ENCODE data around the gene DIP2C. TPM values are rescaled to one million over a fixed set of nuclear protein-coding genes. Genes with fewer than 3 reads are reported as not detected.

DIP2C gene
- total RNA-seq, 1 experiment from 2014 or later = 11.4 TPM

DNA sequence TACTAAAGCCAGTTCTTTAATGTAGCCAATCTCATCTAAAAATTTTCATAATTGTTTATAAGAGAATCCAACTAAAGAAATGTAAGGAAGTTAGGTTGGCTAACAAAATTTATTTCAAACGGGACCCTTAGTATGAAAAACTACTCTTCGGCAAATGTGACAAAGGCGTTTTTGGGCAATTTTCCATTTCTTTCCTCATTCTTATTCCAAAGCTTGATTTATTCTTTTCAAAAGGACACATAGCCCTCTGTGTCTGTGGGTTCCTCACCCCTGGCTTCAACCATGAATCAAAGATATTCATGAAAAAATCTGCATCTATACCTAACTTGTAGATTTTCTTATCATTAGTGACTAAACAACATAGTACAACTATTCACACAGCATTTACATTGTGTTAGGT, 358.3 kb downstream of the DIP2C start:
- CTCF ChIA-PET = no interaction called here
- TF ChIP-seq, protein P1, sequence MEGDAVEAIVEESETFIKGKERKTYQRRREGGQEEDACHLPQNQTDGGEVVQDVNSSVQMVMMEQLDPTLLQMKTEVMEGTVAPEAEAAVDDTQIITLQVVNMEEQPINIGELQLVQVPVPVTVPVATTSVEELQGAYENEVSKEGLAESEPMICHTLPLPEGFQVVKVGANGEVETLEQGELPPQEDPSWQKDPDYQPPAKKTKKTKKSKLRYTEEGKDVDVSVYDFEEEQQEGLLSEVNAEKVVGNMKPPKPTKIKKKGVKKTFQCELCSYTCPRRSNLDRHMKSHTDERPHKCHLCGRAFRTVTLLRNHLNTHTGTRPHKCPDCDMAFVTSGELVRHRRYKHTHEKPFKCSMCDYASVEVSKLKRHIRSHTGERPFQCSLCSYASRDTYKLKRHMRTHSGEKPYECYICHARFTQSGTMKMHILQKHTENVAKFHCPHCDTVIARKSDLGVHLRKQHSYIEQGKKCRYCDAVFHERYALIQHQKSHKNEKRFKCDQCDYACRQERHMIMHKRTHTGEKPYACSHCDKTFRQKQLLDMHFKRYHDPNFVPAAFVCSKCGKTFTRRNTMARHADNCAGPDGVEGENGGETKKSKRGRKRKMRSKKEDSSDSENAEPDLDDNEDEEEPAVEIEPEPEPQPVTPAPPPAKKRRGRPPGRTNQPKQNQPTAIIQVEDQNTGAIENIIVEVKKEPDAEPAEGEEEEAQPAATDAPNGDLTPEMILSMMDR (IDR thresholded peaks at IDR 0.05; ENCODE audit: insufficient read depth in 1 of 2, low read depth in 1 of 2, low read length in 1 of 2, severe bottlenecking in 1 of 2, unreplicated experiment in 1 of 2) = no peak
- Mint-ChIP-seq H3K27ac (ENCODE audit: unreplicated experiment) (no peak overlapping the region), H3K36me3 (ENCODE audit: insufficient read depth, unreplicated experiment) (no peaks in the 10 kb centered on the region), H3K4me3 (ENCODE audit: unreplicated experiment) (no peak overlapping the region), H3K9me3 (ENCODE audit: unreplicated experiment) (no peaks in the 10 kb centered on the region), H3K4me1 (ENCODE audit: low read depth, unreplicated experiment) (peaks cover 7% of the 10 kb centered on the region), H3K27me3 (ENCODE audit: insufficient read depth, unreplicated experiment) (no peaks in the 10 kb centered on the region)
- POLR2A ChIA-PET = no interaction called here
- Histone ChIP-seq H3K4me1 (peaks cover 8% of the 10 kb centered on the region), H3K36me3 (ENCODE audit: control insufficient read depth, insufficient read depth, low read length) (no peaks in the 10 kb centered on the region), H3K9me3 (no peaks in the 10 kb centered on the region), H3K27me3 (replicated peaks; ENCODE audit: control insufficient read depth, insufficient read depth, low read length) (no peaks in the 10 kb centered on the region), H3K4me3 (ENCODE audit: low read depth, low read length) (no peak overlapping the region)
- intact Hi-C loops (cut with micrococcal nuclease; ENCODE audit: unreplicated experiment) = no loop called here
- no peak for DNase-seq
- BruUV-seq (replicated peaks) = no TSS peak

DNA sequence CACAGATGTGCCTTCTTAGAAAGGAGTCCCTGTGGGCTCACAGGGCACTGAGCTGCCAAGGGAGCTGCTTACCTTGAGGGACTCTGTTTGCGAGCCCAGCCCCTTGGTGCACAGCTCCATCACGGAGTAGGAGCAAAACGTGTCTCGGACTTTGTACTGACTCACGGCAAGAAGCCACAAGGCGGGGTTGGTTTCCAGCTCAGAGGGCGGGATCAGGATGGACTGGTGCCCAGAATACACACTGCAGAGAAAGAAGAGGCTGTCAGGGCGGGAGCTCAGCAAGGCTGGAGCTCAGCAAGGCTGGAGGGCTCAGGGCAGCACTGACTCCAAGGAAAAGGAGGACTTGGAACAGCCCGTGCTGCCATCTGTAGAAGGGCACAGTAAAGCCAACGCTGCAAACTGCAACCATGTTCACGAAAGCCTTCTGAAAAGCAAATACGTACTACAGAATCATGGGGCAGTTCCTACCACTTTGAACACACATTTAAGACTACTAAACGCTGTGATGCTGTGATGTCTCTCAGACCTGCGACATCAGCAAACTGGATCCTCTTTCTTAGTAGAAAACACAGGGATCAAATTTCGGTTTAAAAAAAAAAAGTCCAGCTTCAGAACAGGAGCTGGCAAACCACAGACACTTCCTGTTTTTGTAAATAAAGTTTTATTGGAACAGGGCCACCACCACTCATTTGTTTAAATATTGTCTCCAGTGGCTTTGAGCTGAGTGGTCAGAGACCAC, 359.9 kb downstream of the DIP2C start:
- CTCF ChIA-PET = interaction anchor here (0.6 to 2.1 kb wide), 8 partner anchors 31 to 459 kb away, joined by 3 to 10 read pairs (median 4); no protein-coding TSS in a partner anchor
- Mint-ChIP-seq H3K27me3 (ENCODE audit: insufficient read depth, unreplicated experiment) (no peaks in the 10 kb centered on the region), H3K9me3 (ENCODE audit: unreplicated experiment) (no peaks in the 10 kb centered on the region), H3K27ac (ENCODE audit: unreplicated experiment) (peak overlapping the region; percentile 84), H3K4me3 (ENCODE audit: unreplicated experiment) (peak overlapping the region; percentile 72), H3K36me3 (ENCODE audit: insufficient read depth, unreplicated experiment) (no peaks in the 10 kb centered on the region), H3K4me1 (ENCODE audit: low read depth, unreplicated experiment) (peaks cover 7% of the 10 kb centered on the region)
- H3K4me3 ChIP-seq (ENCODE audit: low read depth, low read length) = peak overlapping the region; percentile 33
- H3K9me3 ChIP-seq = no peaks in the 10 kb centered on the region
- POLR2A ChIA-PET = interaction anchor here (0.6 to 0.9 kb wide), 5 partner anchors 15 to 182 kb away, joined by 3 to 5 read pairs (median 3); no protein-coding TSS in a partner anchor
- peak; percentile 88 to 91 for DNase-seq
- TF ChIP-seq, protein P1 (IDR thresholded peaks at IDR 0.05; ENCODE audit: insufficient read depth in 1 of 2, low read depth in 1 of 2, low read length in 1 of 2, severe bottlenecking in 1 of 2, unreplicated experiment in 1 of 2) = peak in 1 of 2 experiments; percentile 51
- H3K36me3 ChIP-seq (ENCODE audit: control insufficient read depth, insufficient read depth, low read length) = no peaks in the 10 kb centered on the region
- H3K27me3 ChIP-seq (replicated peaks; ENCODE audit: control insufficient read depth, insufficient read depth, low read length) = no peaks in the 10 kb centered on the region
- intact Hi-C loops (cut with micrococcal nuclease; ENCODE audit: unreplicated experiment) = loop anchor here (5.0 kb wide), 1 partner anchor 58 kb away; no protein-coding TSS in a partner anchor
- H3K4me1 ChIP-seq = peaks cover 8% of the 10 kb centered on the region
- no TSS peak for BruUV-seq (replicated peaks)

GRCh38 chr10:327889-328852, 361.3 kb downstream of the DIP2C start:
- Mint-ChIP-seq H3K27me3 (ENCODE audit: insufficient read depth, unreplicated experiment) (no peaks in the 10 kb centered on the region), H3K27ac (ENCODE audit: unreplicated experiment) (no peak overlapping the region), H3K4me3 (ENCODE audit: unreplicated experiment) (no peak overlapping the region), H3K36me3 (ENCODE audit: insufficient read depth, unreplicated experiment) (peaks cover 5% of the 10 kb centered on the region), H3K9me3 (ENCODE audit: unreplicated experiment) (no peaks in the 10 kb centered on the region), H3K4me1 (ENCODE audit: low read depth, unreplicated experiment) (peaks cover 13% of the 10 kb centered on the region)
- Histone ChIP-seq H3K4me3 (ENCODE audit: low read depth, low read length) (no peak overlapping the region), H3K9me3 (no peaks in the 10 kb centered on the region), H3K36me3 (ENCODE audit: control insufficient read depth, insufficient read depth, low read length) (no peaks in the 10 kb centered on the region), H3K27me3 (replicated peaks; ENCODE audit: control insufficient read depth, insufficient read depth, low read length) (no peaks in the 10 kb centered on the region), H3K4me1 (peaks cover 8% of the 10 kb centered on the region)
- ChIA-PET CTCF (interaction anchor here (0.9 to 2.1 kb wide), 4 partner anchors 33 to 460 kb away, joined by 3 to 10 read pairs (median 5); no protein-coding TSS in a partner anchor), POLR2A (interaction anchor here (0.9 kb wide), 1 partner anchor 14 kb away, joined by 3 read pairs; no protein-coding TSS in a partner anchor)
- TF ChIP-seq, protein P1 (IDR thresholded peaks at IDR 0.05; ENCODE audit: insufficient read depth in 1 of 2, low read depth in 1 of 2, low read length in 1 of 2, severe bottlenecking in 1 of 2, unreplicated experiment in 1 of 2) = no peak
- no peak for DNase-seq
- intact Hi-C loops (cut with micrococcal nuclease; ENCODE audit: unreplicated experiment) = loop anchor here (5.0 kb wide), 1 partner anchor 59 kb away; no protein-coding TSS in a partner anchor
- BruUV-seq (replicated peaks) = no TSS peak
